NCI-H748 (cell line): ENCODE results near the gene PYROXD2.
"Not testable (repeated sequence)": the region's sequence is repeated elsewhere in the genome, so short reads cannot be mapped to it uniquely, and the experiment has no call there.

Source experiments
- DNase-seq: peaks from one replicate; lab custom pipeline; 2025; ENCODE audit not compliant: unreplicated experiment; lab: John Stamatoyannopoulos, UW

The PYROXD2 gene

DNA sequence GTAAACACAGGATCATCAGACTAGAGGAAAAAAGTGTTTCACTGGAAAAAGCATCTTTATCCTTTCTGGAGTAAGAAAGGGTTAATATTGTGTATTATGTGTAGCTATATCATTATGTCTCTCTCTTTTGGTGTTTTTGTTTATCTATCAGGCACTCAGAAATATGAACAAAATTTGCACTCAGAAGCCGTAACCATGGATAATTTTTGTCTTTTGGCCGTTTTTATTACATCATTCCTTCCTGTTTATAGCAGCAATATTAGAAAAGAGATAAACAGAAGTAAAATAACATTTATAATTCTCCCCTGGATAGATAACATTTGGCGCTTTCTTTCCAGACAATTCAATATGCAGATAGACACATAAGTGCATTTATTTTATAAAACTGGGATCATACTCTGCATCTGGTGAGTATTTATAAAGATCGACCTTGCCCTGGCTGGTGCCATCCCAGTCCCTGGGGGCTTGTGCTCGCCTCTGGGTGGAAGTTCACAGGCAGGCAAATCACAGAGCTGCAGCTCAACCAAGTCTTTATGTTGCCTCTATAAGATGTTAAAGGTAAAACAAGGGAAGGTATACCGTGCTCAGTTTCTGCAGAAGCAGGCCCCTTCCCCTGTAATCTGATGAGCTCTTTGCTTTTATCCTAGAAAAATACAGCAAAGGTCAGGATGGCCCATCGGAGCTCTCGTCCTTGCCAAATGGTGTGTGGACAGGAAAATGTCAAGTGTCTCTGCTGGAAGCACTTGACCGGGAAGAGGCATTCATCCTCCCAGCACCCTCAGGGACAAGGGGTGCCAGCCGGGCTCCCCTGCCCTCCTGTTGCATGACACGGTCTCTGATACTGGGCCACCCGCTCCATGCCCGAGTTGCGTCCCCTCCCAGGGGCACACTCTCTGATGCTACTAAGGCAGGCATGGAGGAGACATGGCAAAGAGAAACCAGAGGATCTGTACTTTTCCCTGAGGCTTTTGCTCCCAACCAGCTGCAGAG lies 43.9 kb downstream of the PYROXD2 start:
- no peak for DNase-seq

DNA sequence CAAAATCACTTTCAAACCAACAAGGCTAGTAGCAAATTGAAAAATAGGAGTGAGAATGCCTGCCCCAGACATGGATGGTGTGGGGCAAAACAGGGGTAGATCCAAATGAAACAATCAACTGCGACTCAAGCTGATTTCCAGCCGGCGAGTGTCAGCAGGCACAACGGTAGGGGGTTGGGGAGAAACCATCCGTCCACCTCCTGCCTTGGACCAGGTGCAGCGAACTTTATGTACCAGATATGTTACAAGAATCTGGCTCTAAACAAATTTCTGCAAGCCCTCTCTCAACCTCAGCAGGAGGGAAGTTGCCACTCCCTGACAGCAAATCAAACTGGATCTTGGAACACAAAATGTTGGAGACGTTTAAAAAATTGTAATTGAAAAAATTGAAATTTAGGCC lies 45.2 kb downstream of the PYROXD2 start:
- DNase-seq: no peak

DNA sequence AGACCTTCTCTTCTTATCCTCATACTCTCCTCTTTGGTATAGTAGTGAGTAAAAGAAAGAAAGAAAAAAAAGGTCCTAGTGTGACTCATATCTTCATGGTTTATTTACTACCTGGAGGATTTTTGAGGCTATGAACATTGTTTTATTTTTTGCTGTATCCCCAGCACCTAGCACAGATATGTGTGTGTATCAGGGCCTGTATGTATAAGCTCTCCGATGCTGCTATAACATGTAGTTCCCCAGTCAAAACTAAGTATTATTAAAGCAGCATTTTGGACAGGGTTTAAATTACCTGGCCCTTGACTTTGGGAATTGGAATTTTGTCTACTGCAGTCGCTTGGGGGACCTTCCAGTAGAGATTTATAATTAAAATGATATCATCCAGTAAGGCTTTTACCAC lies 46.3 kb downstream of the PYROXD2 start:
- no peak for DNase-seq

DNA sequence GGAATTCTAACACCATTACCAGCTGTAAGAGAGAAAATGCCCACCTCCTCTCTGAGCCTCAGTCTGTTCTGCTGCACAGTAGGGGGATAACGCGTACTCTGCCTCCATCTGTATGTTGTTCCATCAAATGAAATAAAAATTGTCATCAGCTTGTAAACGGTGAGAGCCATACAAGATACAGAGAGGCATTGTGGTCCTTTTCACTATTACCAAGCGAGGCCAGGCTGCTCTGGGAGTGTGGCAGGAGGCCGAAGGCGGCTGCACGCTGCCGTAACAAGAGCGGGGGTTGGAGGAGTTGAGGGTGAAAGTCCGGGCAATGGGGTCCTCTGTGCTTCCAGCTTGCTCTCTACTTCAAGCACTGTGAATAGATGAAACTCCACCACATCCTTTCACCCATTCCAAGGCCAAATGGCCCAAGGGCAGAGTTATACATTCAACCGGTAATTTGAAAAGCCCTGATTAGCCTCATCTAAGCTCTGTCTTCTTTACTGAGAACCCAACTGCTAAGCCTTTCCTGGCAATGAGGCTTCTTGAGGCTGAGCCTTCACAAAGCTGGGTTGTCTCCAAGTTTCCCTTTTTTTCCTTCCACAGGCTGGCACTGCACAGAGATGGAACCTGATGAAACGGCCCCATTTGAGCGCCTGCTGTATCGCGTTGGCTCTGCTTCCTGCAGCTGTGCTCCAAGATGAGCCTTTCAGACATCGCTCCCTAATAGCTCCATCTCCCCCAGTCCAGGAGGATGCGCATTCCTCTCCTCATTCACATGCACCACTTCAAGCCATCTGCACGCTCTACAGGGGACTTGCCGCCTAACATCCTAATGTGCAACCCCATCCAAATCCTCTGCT lies 47.2 kb downstream of the PYROXD2 start:
- DNase-seq: peak; percentile 3

DNA sequence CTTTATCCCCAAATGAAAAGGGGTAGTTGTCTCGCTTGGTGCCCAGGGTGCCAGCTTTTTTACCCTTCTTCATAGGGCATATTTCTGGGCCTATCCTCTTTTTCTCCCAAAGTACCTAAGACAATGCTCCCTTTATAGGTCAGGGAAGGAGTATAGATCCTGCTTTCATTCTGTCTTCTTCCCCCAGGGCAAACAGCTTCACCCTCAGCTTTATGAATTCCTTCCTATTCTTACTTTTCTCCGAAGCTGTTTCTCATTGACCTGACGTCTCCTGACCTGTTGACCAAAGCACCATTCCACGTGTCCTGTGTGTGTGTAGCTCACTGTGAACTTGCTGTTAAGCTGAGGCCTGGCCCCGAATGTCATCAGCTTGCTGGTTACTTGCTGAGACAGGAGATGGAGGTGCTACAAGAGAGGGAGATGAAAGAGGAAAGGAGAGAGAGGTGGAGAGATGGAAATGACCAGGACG lies 48.9 kb downstream of the PYROXD2 start:
- no peak for DNase-seq

DNA sequence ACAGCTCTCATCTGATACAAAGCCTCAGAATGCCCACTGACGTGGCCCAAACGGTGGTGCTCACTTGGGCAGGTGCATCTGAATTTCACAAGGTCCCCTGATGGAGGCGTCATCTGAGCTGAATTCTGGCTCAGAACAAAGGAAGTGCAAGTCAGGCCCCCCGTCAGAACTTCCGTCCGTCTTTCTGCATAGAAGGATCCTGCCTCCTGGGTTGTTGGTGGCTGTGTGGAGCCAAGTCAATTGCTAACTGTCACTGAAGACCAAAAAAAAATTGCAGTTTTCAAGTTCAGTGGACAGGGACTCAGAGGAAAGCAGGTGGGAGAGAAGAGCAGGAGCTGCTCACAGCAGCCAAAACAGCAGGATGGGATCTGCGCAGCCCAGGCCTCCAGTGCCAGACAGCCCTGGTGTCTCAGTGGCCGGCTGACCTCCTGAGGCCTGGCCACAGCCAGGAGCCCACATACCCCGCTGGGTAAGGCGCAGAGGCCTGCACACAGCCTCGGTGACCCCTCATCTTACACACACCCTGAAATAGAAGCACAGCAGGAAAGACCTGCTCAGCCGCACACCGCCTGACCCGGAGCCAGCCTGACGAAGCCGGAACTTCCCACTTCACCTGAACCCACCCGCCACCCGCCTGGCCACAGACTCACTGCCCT lies 49.4 kb downstream of the PYROXD2 start:
- DNase-seq: no peak

DNA sequence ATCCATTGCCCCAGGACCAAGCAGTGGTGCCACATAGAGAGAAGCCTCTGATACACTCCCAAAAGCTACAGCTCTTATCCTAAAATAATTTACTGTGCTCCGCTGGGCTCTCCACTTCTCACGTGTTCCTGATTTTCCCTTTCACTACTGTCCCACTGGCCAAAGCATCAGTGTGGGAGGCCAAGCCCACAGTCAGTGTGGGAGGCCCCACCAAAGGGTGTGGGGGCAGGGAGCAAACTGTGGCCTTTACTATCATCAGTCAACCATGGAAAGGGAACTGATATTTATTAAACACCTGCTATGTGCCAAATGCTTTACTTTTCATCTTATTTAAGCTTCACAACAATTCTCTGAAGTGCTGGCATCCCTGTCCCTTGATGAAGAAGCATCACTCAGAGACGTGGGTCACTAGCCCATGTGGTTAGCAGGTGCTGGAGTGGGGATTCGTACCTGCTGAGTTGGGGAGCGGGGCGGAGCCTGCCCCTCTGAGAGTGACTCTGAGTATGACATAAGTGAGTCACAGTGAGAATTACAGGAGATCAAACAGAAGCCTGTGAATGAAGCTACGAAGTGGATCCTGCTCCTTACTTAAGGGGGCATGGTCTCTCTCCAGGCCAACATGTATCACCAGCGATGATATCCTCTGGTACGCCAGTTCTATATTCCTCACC lies 50.4 kb downstream of the PYROXD2 start:
- no peak for DNase-seq

DNA sequence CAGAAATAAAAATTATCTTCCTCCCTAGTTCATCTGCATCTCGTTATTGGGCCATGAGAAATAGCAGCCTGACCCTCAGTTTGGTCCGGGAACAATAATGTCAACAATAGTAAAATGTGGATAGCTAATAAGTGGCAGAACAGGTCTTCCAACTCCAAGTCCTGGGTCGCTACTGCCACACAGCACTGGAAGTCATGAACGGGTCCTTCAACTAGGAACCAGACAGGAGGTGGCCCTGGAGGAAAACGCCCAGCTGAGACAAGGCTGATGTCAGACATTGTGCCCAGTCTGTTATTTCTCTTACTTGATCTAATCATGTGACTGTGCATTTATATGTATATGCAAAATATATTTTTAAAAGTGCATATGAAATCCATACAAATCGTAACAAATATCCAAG lies 51.8 kb downstream of the PYROXD2 start:
- peak; percentile 21 for DNase-seq

DNA sequence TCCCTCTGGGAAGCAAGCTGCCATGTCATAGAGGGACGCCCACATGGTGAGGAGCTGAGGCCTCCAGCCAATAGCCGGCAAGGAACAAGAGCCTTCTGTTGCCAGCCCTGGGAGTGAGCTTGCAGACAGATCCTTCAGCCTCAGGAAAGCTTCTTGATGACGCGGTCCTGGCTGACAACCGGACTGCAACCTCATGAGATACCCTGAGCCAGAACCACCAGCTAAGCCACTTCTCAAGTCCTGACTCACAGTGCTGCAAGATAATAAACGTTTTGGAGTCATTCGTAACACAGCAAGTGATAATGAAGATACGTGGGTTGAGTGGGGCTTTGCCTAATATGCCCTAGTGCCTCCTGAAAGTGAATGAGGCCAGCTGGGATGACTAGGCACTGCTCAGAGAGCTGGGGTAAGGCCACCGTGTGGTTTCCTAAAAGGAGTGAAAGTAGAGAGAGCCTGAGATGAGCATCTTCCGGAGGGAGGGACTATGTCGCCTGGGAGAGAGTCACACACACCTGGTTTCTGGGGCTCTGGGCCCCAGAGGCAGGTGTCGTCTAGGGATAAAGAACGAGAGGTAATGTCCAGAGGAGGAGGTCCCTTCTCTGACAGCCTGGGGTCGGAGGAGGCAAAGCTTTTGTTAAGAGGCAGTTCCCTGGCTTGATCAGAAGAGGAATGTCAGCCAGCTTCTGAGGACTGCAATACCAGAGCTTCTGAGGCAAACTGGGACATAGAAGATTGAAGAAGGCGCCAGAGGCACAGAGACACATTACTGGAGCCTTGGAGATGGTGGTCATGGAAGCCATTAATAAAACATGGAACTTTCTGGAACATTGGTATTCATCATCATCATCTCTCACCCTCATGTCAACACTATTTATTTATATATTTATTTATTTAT lies 53.6 kb downstream of the PYROXD2 start:
- DNase-seq: no peak

DNA sequence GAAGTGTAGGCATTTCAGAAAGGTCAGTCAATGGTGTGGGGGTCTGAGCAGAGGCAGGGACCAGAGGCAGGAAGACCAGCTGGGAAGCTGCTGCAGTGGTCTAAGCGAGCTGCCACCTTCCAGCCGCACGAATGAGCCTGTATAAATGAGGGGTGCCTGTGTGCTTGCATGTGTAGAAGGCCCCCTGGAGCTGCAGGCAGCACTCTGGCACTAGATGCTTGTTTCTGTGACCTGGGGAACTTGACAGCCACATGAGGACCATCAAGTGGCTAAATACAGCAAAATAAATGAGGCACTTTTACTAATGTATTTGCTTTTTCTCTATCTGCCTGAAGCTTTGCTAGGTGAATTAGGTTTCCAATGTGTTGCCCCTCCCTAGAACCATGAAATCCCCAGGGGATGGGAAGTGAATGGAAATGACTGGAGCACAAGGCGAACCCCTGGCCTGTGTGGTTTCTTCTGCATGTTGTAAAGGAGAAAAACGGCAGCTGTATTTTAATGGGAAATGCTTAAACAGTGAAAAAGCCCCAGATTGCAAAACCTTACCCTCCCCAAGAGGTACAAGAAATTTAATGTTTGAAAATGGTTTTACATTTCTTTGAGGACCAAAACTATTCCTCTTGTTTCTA lies 57.7 kb downstream of the PYROXD2 start:
- DNase-seq: peak; percentile 47

DNA sequence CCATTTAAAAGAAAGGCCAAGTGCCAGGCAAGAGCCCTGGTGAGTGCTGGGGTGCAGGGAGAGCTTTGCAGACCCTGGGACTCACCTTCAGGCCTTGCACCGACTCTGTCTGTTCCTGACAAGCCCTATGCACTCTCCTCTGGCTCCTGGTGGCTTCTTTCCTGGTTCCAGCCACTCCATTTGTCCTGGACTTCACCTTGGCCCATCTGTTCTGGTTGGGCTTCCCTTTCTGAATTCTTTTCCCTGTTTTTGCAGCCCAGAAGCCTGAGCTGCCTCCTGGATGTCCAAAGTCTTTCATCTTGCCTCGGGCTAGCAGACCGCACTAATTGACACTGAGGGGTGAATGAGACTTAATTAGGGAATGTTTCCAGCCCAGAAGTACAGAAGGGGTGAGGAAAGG lies 60.5 kb downstream of the PYROXD2 start:
- DNase-seq: no peak

DNA sequence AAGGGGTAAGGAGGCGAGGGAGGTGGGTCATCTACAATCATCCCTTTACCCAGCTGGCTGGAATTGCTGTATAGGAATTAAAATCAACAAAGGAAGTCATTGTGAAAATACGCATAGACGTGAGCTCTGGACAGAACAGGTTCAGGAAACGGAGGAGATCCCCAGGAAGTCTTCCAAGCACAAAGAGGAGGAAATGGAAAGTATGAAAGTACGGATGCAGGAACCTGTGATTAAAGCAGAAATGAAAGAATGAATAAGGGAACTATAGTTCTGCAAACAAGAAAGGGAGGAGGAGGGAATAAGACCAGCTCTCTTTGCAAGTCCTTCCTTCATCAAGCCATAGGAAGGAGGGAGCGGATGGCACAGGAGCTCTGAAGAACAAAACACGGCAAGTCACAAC lies 61.8 kb downstream of the PYROXD2 start:
- DNase-seq: no peak

DNA sequence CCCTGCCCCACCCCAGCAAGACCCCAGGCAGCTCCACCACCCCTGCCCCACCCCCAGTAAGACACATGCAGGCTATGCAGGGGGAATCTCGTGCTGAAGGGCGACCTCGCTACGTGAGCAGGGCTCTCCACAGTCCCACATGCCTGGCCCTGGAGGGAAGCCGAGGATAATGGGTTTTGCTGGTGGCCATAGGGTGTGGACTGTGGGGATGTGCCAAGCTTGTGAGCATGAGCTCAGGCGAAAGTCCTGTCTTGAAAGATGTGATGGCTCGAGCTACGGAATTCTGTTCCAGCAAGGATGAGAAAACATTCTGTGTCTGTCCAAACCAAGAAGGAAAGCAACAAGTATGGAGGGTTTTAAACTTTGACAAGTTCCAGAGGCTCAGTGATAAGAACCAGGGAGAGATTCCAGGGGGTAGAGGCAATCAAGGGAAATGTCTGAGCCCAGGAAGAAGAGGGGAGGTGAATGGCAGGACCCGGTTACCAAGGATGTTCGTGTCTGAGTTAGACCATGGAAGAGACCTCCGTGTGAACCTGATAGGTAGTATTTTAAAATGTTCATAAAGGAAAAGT lies 63.1 kb downstream of the PYROXD2 start:
- no peak for DNase-seq

DNA sequence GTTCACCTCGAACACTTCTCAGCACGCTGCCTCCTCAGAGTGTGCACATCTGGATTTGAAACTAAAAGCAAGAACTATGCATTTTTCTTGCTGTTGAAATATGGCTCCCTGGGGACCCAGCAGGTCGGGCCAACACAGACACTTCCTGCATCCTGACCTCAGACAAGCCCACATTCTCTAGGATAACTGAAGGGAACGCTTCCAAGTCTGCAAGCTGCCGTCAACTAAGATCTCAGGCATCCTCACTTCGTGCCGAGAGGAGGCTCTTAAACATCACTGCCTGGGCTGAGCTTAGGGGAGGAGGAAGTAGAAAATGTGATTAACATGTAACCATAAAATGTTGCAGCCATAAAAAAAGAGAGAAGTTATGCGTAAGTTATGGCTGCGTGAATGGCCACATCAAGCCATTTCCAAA lies 65.5 kb downstream of the PYROXD2 start:
- DNase-seq: no peak

DNA sequence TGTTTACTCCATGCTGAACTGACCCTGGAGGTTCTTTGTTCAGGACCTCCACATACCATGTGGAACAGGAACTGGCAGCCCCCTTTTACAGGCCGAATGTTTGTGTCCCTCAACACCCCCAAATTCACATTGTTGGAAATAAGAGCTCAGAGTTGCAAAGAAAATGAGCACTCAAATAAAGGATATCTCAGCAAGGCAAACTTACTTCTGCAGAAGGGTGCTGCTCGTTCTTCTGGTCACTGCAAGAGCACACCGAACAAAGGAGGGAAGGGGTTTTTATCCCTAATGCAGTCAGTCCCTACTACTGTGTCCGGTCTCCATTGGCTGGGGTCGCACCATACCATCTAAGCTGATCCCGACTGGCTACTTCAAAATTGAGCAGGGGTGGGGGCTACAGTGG lies 68.1 kb downstream of the PYROXD2 start:
- no peak for DNase-seq

DNA sequence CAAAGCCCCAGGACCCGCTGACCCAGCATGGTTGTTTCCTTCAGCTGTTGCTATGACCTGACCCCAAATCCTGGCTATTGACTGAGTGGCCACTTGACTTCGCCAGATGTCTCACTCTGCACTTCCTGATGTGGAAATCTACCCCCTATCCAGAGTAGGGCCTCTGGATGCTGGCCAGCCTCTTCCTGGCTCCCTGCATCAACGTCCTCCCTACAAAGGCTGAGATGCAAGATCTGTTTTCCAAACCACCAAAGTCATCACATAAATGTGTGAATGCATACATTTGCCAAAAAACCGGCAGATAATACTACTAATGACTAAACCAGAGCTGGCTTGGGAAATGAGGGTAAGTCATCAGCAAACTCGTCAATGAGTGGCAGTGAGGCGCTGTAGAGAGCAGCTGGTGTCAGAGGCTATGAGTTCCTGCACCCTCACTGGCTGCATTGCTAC lies 70.4 kb downstream of the PYROXD2 start:
- peak; percentile 11 for DNase-seq

DNA sequence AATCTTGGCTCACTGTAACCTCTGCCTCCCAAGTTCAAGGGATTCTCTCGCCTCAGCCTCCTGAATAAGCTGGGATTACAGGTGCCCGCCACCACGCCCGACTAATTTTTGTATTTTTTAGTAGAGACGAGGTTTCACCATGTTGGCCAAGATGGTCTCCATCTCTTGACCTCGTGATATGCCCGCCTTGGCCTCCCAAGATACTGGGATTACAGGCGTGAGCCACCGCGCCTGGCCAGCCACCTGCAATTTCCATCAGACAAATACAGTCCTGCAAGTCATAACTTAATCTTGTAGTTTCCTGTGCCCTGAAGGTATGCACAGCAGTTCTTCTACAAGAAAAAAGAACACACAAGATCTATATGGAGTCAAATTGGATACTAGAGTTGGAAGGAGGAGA lies 73.3 kb downstream of the PYROXD2 start:
- not testable (repeated sequence) for DNase-seq

DNA sequence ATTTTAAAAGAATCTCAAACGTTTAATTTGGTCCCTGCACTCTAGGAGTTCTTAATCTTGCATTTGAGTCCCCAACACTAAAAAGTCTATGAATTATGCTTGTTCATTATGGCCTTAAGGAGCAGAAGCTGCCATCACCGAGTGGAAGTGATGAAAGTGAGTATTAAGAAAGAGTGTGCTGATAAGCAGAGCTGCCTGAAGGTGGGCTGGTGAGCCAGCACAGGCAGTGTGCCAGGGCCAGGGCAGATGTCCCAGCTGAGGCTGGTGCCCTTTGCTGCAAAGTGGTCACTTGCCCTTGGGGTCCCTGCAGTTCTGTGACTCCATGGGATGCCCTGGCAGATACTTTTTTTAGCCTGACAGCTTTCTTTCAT lies 74.1 kb downstream of the PYROXD2 start:
- DNase-seq: no peak
